Mucosa of descending colon (tissue), 3 donors: Measurements from ENCODE around the gene MFSD11. TPM values are rescaled to one million over a fixed set of nuclear protein-coding genes. Genes with fewer than 3 reads are reported as not detected.
A peak's percentile ranks its signal among the peaks of the same experiment; 100 is the strongest.
"Not testable (repeated sequence)": the region's sequence is repeated elsewhere in the genome, so short reads cannot be mapped to it uniquely, and the experiment has no call there.

Experiments
- ATAC-seq: fragments of 200-7000 bp; cut with Tn5 transposase; one replicate; pipeline ENCODE4 v1.9.1; 2020; ENCODE audit warnings: mild to moderate bottlenecking, moderate library complexity
- DNase-seq, 3 donors: peaks; one replicate each; pipeline ENCODE4 v3.0.0-alpha.2; 2020
- H3K36me3 ChIP-seq: fragments of 200-600 bp; one replicate; pipeline ENCODE4 v1.8.0; 2021; ENCODE audit warnings: low read depth, mild to moderate bottlenecking
- H3K4me1 ChIP-seq: fragments of 200-600 bp; one replicate; pipeline ENCODE4 v1.8.0; 2021; ENCODE audit warnings: low read depth, mild to moderate bottlenecking
- H3K4me3 ChIP-seq: fragments of 200-600 bp; one replicate; pipeline ENCODE4 v1.8.0; 2021; ENCODE audit warnings: mild to moderate bottlenecking
- H3K9me3 ChIP-seq: fragments of 200-600 bp; one replicate; pipeline ENCODE4 v1.8.0; 2021; ENCODE audit warnings: mild to moderate bottlenecking
- intact Hi-C, 2 donors: fragments of 100-400 bp; cut with DNase I in 1 of 2; cut with micrococcal nuclease in 1 of 2; formaldehyde crosslinking; loops; one replicate each; pipeline versions ENCODE4 v1.11.0 to v1.11.1; 2022; cut with DNase I, micrococcal nuclease
- total RNA-seq, 3 donors: library from RNA; stranded (reverse); fragmentation: NEBNext Ultra II Directional in 2 of 3; extraction: Animal tissue kit (Norgen Biotek cat#: 25700) in 2 of 3; gene quantifications; one replicate each; pipeline versions ENCODE4 v1.2.1 to v1.2.4, GENCODE V29; 2021 to 2023
- TF ChIP-seq, protein P1 (sequence below): fragments of 200-600 bp; IDR thresholded peaks from one replicate; pipeline ENCODE4 v1.8.0; 2022; ENCODE audit warnings: antibody characterized with exemption, mild to moderate bottlenecking
- donor health status: DM: no; HTN: no; CAD: no; lungs with moderate emphysema.
- donor health status: DM: no; HTN: no; CAD: no.
- donor health status: DM: no; HTN: yes; CAD: no.

The MFSD11 gene
- total RNA-seq, 3 donors from 2014 or later, result 31.2 to 38.2 (median 33.2) TPM

DNA sequence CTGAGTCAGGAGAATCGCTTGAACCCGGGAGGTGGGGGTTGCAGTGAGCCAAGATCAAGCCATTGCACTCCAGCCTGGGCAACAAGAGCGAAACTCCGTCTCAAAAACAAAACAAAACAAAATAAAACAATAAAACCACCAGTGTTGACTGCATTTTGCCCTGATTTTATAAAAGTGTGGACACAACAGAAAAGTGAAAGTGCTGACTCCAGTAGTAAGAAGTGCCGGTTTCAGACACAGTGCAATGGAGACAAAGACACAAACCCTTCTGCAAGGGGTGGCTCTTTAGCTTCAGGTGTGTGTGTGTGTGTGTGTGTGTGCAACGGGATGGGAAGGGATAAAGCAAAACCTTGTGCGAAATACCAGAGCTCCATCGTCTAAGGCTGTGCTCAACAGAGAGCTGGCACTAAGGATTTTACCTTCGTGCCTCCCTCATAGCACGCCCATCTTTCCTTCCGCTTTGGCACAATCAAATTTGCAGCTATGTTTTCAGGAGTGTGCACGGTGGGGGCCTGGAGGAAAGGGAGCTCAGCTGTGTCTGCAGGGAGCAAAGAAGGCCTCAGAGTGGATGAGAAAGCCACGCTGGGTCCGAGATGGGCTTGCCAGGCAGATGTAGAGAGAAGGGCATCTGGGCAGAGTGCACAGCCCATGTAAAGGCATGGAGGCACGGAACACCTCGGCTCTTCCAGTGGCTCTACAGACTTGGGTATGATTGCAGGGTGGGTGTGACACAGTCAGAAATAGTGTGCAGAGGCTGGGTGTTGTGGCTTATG, 42.7 kb upstream of the MFSD11 start:
- Histone ChIP-seq H3K9me3 (no peaks in the 10 kb centered on the region), H3K36me3 (no peaks in the 10 kb centered on the region), H3K4me1 (no peaks in the 10 kb centered on the region), H3K4me3 (no peak overlapping the region)
- DNase-seq (peak in 1 of 3 donors; percentile 25), ATAC-seq (peak; percentile 27)
- intact Hi-C loops, result no loop called here
- TF ChIP-seq, protein P1, sequence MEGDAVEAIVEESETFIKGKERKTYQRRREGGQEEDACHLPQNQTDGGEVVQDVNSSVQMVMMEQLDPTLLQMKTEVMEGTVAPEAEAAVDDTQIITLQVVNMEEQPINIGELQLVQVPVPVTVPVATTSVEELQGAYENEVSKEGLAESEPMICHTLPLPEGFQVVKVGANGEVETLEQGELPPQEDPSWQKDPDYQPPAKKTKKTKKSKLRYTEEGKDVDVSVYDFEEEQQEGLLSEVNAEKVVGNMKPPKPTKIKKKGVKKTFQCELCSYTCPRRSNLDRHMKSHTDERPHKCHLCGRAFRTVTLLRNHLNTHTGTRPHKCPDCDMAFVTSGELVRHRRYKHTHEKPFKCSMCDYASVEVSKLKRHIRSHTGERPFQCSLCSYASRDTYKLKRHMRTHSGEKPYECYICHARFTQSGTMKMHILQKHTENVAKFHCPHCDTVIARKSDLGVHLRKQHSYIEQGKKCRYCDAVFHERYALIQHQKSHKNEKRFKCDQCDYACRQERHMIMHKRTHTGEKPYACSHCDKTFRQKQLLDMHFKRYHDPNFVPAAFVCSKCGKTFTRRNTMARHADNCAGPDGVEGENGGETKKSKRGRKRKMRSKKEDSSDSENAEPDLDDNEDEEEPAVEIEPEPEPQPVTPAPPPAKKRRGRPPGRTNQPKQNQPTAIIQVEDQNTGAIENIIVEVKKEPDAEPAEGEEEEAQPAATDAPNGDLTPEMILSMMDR, result no peak

DNA sequence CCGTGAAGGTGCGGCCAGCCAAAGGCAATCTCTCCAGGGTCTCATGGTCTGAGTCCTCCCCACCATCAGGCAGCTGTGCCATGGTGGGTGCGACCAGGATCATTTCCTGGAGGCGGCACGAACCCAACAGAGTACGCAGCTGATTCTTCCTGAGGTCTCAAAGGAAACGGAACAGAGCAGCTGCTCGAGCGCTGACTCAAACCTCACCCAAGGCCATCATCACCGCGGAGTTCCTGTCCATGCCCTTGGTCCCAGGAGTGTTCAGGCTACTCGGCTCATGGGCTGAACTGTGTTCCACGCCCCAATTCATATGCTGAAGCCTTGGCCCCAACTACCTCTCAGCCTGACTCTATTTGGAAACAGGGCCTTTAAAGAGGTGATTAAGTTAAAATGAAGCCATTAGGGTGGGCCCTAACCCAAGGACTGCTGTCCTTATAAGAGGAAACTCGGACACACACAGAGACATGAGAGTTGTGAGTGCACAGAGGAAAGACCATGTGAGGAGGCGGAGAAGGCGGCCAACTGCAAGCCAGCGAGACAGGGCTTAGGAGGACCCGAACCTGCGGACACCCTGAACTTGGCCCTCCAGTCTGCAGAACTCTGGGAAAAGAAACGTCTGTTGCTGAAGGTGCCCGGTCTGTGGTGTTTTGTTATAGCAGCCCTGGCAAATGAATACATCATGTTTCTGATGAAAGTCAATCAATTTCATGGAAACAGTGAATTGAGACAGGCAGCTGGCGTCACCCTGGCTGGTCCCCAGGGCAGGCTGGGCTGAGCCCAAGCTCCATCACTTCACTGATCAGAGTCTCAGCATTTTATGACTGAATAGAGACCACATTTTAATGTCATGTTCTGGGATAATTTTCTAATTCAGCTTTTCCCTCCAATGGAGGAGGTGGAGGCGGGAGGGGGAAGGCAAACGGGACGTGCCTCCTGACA, 40.9 kb upstream of the MFSD11 start:
- DNase-seq (peak in 1 of 3 donors; percentile 42), ATAC-seq (no peak)
- intact Hi-C loops, result no loop called here
- Histone ChIP-seq H3K9me3 (no peaks in the 10 kb centered on the region), H3K4me3 (no peak overlapping the region), H3K36me3 (no peaks in the 10 kb centered on the region), H3K4me1 (no peaks in the 10 kb centered on the region)
- TF ChIP-seq, protein P1, result no peak

GRCh38 chr17:76697702-76698465, 40.0 kb upstream of the MFSD11 start:
- Histone ChIP-seq H3K9me3 (no peaks in the 10 kb centered on the region), H3K4me3 (no peak overlapping the region), H3K36me3 (no peaks in the 10 kb centered on the region), H3K4me1 (no peaks in the 10 kb centered on the region)
- no peak for DNase-seq
- intact Hi-C loops, result no loop called here
- no peak for ATAC-seq
- TF ChIP-seq, protein P1, result no peak

GRCh38 chr17:76698466-76698977, 39.4 kb upstream of the MFSD11 start:
- H3K4me1 ChIP-seq, H3K9me3 ChIP-seq, intact Hi-C loops, H3K4me3 ChIP-seq, H3K36me3 ChIP-seq, ATAC-seq: not testable (repeated sequence)
- DNase-seq, result peak in 1 of 3 donors; percentile 2

GRCh38 chr17:76700270-76700616, 37.7 kb upstream of the MFSD11 start:
- H3K4me1 ChIP-seq, result no peaks in the 10 kb centered on the region
- H3K36me3 ChIP-seq, result no peaks in the 10 kb centered on the region
- intact Hi-C loops, result no loop called here
- ATAC-seq, result no peak
- no peak overlapping the region for H3K4me3 ChIP-seq
- TF ChIP-seq, protein P1, result no peak
- H3K9me3 ChIP-seq, result no peaks in the 10 kb centered on the region
- no peak for DNase-seq
